Activated CD4-positive, alpha-beta T cell treated with anti-CD3 and anti-CD28 coated beads, Interleukin-2, amount 10 ng/mL, durations not matched to agents 7 days and 5 days (primary cell): ENCODE measurements around the gene GCN1. TPM values are rescaled to one million over a fixed set of nuclear protein-coding genes. Genes with fewer than 3 reads are reported as not detected.

Source experiments
- CTCF ChIA-PET: fragments of 350-600 bp; sonication (Branson Sonifier 250); formaldehyde crosslinking; loops from one replicate; lab custom pipeline; 2021; ENCODE audit warnings: antibody characterized with exemption; lab: Charles Lee
- POLR2A ChIA-PET: fragments of 350-600 bp; sonication (Branson Sonifier 250); formaldehyde crosslinking; loops from one replicate; lab custom pipeline; 2021; ENCODE audit warnings: antibody characterized with exemption; lab: Charles Lee
- DNase-seq: peaks from one replicate; pipeline ENCODE4 v3.0.0-alpha.2; 2020
- H3K27ac Mint-ChIP-seq: one replicate; pipeline ENCODE4 v1.8.0; 2021; ENCODE audit warnings: mild to moderate bottlenecking, moderate library complexity, mixed read lengths
- H3K27me3 Mint-ChIP-seq: one replicate; pipeline ENCODE4 v1.8.0; 2021; ENCODE audit warnings: mixed read lengths
- H3K36me3 Mint-ChIP-seq: one replicate; pipeline ENCODE4 v1.8.0; 2021; ENCODE audit warnings: low read depth, mixed read lengths
- H3K4me1 Mint-ChIP-seq: one replicate; pipeline ENCODE4 v1.8.0; 2021; ENCODE audit warnings: mixed read lengths
- H3K4me3 Mint-ChIP-seq: one replicate; pipeline ENCODE4 v1.8.0; 2021; ENCODE audit warnings: mild to moderate bottlenecking, moderate library complexity, mixed read lengths
- H3K9me3 Mint-ChIP-seq: one replicate; pipeline ENCODE4 v1.8.0; 2021; ENCODE audit warnings: mixed read lengths
- total RNA-seq, 2 experiments: library from RNA; stranded (reverse); gene quantifications; one replicate each; pipeline ENCODE4 v1.2.3, GENCODE V29; 2021

Gene GCN1
- total RNA-seq, 2 experiments from 2014 or later, result 90.2 to 95.5 TPM

DNA sequence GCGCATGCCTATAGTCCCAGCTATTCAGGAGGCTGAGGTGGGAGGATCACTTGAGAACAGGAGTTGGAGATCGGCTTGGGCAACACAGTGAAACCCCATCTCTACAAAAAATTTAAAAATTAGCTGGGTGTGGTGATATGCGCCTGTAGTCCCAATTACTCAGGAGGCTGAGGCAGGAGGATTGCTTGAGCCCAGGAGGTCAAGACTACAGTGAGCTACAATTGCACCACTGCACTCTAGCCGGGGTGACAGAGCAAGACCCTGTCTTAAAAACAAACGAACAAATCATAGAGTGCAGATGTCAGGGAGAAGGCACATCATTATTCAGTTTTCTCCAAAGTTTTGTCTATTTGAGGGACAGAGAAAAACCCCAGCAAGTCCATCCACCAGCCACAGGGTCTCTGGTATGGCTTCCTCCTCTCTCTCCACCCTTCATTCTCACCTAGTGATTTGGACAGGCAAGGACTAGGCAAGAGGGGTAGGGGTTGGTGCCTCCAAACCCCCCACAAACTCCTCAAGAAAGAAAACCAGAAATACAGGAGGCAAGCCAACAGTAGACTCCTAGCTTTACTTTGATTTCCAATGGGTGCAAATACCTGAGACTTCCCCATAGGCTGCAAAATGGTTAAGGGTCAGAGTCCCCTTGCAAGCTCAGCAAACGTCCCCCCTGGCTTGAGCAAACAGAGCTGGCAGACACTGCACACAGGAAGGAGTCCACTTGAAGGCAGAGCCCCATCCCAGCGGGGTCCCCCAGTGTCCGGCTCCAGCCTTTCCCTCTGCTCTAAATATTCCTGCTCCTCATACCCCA lies 32.9 kb upstream of the GCN1 start:
- H3K36me3 Mint-ChIP-seq, result peaks cover 29% of the 10 kb centered on the region
- ChIA-PET CTCF (interaction anchor here (0.6 to 16.2 kb wide), 31 partner anchors 8 to 974 kb away, joined by 3 to 546 read pairs (median 6); partner anchors contain the start of genes PXN, RAB35, RNU4-1 and RNU4-2), POLR2A (interaction anchor here (0.6 to 3.7 kb wide), 6 partner anchors 26 to 112 kb away, joined by 3 to 24 read pairs (median 4); partner anchors contain the start of genes PXN, RNU4-2 and RPLP0)
- no peaks in the 10 kb centered on the region for H3K9me3 Mint-ChIP-seq
- H3K4me1 Mint-ChIP-seq, result peaks cover 78% of the 10 kb centered on the region
- no peak for DNase-seq
- H3K27me3 Mint-ChIP-seq, result no peaks in the 10 kb centered on the region
- peak overlapping the region; percentile 86 for H3K27ac Mint-ChIP-seq
- H3K4me3 Mint-ChIP-seq, result no peak overlapping the region

GRCh38 chr12:120225852-120226640 lies 31.5 kb upstream of the GCN1 start:
- H3K4me1 Mint-ChIP-seq, result peaks cover 64% of the 10 kb centered on the region
- DNase-seq, result peak; percentile 39
- H3K36me3 Mint-ChIP-seq, result peaks cover 27% of the 10 kb centered on the region
- H3K27me3 Mint-ChIP-seq, result no peaks in the 10 kb centered on the region
- no peaks in the 10 kb centered on the region for H3K9me3 Mint-ChIP-seq
- ChIA-PET POLR2A (interaction anchor here (0.9 to 1.7 kb wide), 2 partner anchors 25 to 65 kb away, joined by 3 to 7 read pairs; partner anchors contain the start of genes RNU4-2 and RPLP0), CTCF (interaction anchor here (0.7 to 16.2 kb wide), 8 partner anchors 9 to 76 kb away, joined by 3 to 546 read pairs (median 37); partner anchors contain the start of genes PXN, RNU4-1, RNU4-2 and RPLP0)
- peak overlapping the region; percentile 67 for H3K4me3 Mint-ChIP-seq
- H3K27ac Mint-ChIP-seq, result peak overlapping the region; percentile 87

DNA sequence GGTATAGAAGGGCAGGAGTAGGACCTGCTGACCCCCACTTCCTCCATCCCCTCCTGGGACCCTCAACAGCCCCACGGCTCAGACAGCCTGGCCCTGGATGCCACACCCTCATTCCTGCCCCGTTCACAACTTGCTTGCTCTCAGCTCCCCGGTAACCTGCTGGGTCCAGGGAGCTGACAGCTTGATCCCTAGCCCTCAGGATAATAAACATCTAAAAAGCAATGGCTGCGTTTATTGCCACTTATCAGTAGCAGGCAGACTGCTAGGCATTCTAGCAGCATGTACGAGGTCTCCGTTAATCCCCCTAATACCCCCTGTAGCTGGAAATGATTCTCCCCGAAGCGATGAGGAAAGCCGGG lies 30.7 kb upstream of the GCN1 start:
- ChIA-PET POLR2A (interaction anchor here (0.9 kb wide), 1 partner anchor 66 kb away, joined by 3 read pairs; the partner anchor contains the start of gene RNU4-2), CTCF (interaction anchor here (0.8 to 16.2 kb wide), 5 partner anchors 13 to 77 kb away, joined by 3 to 546 read pairs (median 76); partner anchors contain the start of genes PXN, RPLP0 and SIRT4)
- Mint-ChIP-seq H3K27ac (peak overlapping the region; percentile 87), H3K27me3 (no peaks in the 10 kb centered on the region), H3K9me3 (no peaks in the 10 kb centered on the region), H3K36me3 (peaks cover 34% of the 10 kb centered on the region), H3K4me3 (no peak overlapping the region), H3K4me1 (peaks cover 55% of the 10 kb centered on the region)
- DNase-seq, result no peak

GRCh38 chr12:120224304-120225199 lies 30.0 kb upstream of the GCN1 start:
- POLR2A ChIA-PET, result no interaction called here
- H3K4me1 Mint-ChIP-seq, result peaks cover 49% of the 10 kb centered on the region
- H3K4me3 Mint-ChIP-seq, result no peak overlapping the region

GRCh38 chr12:120223458-120224303 lies 29.2 kb upstream of the GCN1 start:
- Mint-ChIP-seq H3K9me3 (no peaks in the 10 kb centered on the region), H3K36me3 (peaks cover 41% of the 10 kb centered on the region), H3K27me3 (no peaks in the 10 kb centered on the region), H3K4me1 (peaks cover 40% of the 10 kb centered on the region), H3K4me3 (no peak overlapping the region), H3K27ac (peak overlapping the region; percentile 46)
- ChIA-PET POLR2A (interaction anchor here (0.6 kb wide), 1 partner anchor 22 kb away, joined by 3 read pairs; no protein-coding TSS in a partner anchor), CTCF (interaction anchor here (0.6 to 16.2 kb wide), 3 partner anchors 22 to 134 kb away, joined by 4 to 546 read pairs (median 76); partner anchors contain the start of genes PXN and RPLP0)
- DNase-seq, result no peak

More at GRCh38 chr12:120224304-120225199, 30.0 kb upstream of the GCN1 start:
- Mint-ChIP-seq H3K36me3 (peaks cover 38% of the 10 kb centered on the region), H3K9me3 (no peaks in the 10 kb centered on the region), H3K27ac (peak overlapping the region; percentile 87), H3K27me3 (no peaks in the 10 kb centered on the region)
- CTCF ChIA-PET, result interaction anchor here (0.8 to 16.2 kb wide), 5 partner anchors 13 to 78 kb away, joined by 3 to 546 read pairs (median 76); partner anchors contain the start of genes PXN, RPLP0 and SIRT4
- no peak for DNase-seq

DNA sequence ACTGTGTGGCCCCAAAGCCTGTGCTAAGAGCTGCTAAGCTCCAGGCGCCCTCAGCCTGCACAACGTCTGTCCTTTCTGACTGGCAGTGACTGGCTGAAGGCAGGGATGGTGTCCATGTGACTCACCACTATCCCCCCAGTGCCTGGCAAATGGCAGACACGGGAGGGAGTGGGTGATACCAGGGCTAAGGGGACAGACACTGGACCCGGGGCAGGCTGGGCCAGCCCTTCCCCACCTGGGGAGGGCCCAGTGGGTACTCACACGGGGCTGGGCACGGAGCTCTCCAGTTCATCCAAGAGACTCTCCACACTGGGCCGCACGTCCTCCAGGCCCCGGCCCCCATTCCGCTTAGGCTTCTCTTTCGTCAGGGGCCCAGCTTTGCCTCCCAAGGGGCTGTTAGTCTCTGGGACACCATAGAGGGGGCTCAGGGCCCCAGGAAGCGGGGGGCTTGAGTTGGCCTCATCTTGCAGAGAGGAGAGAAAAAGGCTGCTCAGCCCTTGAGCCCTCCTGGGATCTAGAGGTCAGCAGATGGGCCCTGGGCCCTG lies 27.8 kb upstream of the GCN1 start:
- peaks cover 43% of the 10 kb centered on the region for H3K36me3 Mint-ChIP-seq
- DNase-seq, result no peak
- ChIA-PET CTCF (interaction anchor here (0.5 to 16.2 kb wide), 4 partner anchors 21 to 177 kb away, joined by 3 to 546 read pairs (median 4); partner anchors contain the start of genes PXN and RPLP0), POLR2A (no interaction called here)
- H3K27ac Mint-ChIP-seq, result no peak overlapping the region
- H3K9me3 Mint-ChIP-seq, result no peaks in the 10 kb centered on the region
- peaks cover 27% of the 10 kb centered on the region for H3K4me1 Mint-ChIP-seq
- H3K4me3 Mint-ChIP-seq, result no peak overlapping the region
- H3K27me3 Mint-ChIP-seq, result no peaks in the 10 kb centered on the region

GRCh38 chr12:120221576-120221900 lies 27.0 kb upstream of the GCN1 start:
- POLR2A ChIA-PET, result no interaction called here
- no peak for DNase-seq
- CTCF ChIA-PET, result interaction anchor here (1.0 to 16.2 kb wide), 3 partner anchors 20 to 148 kb away, joined by 3 to 546 read pairs (median 6); partner anchors contain the start of genes PXN and RPLP0
- H3K4me1 Mint-ChIP-seq, result peaks cover 21% of the 10 kb centered on the region
- peaks cover 39% of the 10 kb centered on the region for H3K36me3 Mint-ChIP-seq
- no peak overlapping the region for H3K4me3 Mint-ChIP-seq
- no peak overlapping the region for H3K27ac Mint-ChIP-seq
- H3K27me3 Mint-ChIP-seq, result no peaks in the 10 kb centered on the region
- H3K9me3 Mint-ChIP-seq, result no peaks in the 10 kb centered on the region

DNA sequence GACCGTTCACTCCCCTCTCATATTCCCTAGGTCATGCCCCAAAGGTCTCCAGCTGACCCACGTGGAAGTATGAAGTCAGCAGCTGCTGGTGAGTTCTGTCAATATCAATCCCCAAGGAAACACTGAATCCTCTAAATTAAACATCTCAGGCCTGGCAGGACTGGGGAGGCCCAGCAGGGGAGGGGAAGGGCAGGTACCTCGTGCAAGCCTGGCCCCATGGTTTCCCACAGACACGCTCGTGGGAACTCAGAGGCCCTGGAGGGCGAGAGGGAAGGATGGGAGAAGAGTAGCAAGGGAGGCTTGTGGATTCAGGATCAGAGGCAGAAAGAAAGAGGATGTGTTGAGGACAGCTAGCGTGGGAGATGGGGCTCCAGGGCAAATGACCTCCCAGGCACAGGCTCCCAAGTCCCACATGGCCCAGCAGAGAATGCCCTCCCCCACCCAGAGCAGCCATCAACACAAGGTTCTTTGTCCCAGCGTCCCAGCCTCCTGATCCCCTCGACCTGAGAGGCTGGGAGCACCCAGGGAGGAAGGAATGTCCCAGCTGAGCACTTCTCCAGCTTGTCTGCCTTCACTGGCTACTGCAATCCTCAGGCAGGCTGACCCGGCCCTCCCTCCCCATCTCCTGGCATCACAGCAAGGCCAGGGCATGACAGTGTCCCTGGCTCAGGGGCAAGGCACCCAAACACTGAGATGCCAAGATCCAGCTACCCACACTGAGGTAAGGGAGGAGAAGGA lies 26.5 kb upstream of the GCN1 start:
- Mint-ChIP-seq H3K36me3 (peaks cover 37% of the 10 kb centered on the region), H3K9me3 (no peaks in the 10 kb centered on the region), H3K27me3 (no peaks in the 10 kb centered on the region), H3K27ac (peak overlapping the region; percentile 41), H3K4me1 (peaks cover 15% of the 10 kb centered on the region), H3K4me3 (no peak overlapping the region)
- DNase-seq, result no peak
- CTCF ChIA-PET, result interaction anchor here (0.9 to 16.2 kb wide), 8 partner anchors 13 to 148 kb away, joined by 3 to 546 read pairs (median 5); partner anchors contain the start of genes PXN, RPLP0 and SIRT4
- POLR2A ChIA-PET, result no interaction called here

GRCh38 chr12:120218680-120219606 lies 24.4 kb upstream of the GCN1 start:
- peaks cover 38% of the 10 kb centered on the region for H3K36me3 Mint-ChIP-seq
- H3K27me3 Mint-ChIP-seq, result no peaks in the 10 kb centered on the region
- no peak for DNase-seq
- ChIA-PET POLR2A (interaction anchor here (0.6 kb wide), 1 partner anchor 81 kb away, joined by 3 read pairs; no protein-coding TSS in a partner anchor), CTCF (interaction anchor here (0.8 to 16.2 kb wide), 8 partner anchors 9 to 83 kb away, joined by 3 to 546 read pairs (median 6); partner anchors contain the start of genes PXN, RPLP0 and SIRT4)
- no peak overlapping the region for H3K27ac Mint-ChIP-seq
- H3K4me1 Mint-ChIP-seq, result peaks cover 2% of the 10 kb centered on the region
- no peak overlapping the region for H3K4me3 Mint-ChIP-seq
- H3K9me3 Mint-ChIP-seq, result no peaks in the 10 kb centered on the region
